ENCODE results near the gene COL6A3. TPM values are rescaled to one million over a fixed set of nuclear protein-coding genes. Genes with fewer than 3 reads are reported as not detected.

COL6A3 gene
- total RNA-seq, 1 experiment from 2014 or later, result 0.86 TPM

- Histone ChIP-seq H3K27me3 (replicated peaks; ENCODE audit: insufficient read depth, low read depth, low read length, poor library complexity) (peaks cover 34% of the 10 kb centered on the region), H3K4me3 (ENCODE audit: low read depth, low read length, poor library complexity, severe bottlenecking) (no peak overlapping the region), H3K9me3 (ENCODE audit: low read depth, low read length, poor library complexity, severe bottlenecking) (no peaks in the 10 kb centered on the region), H3K36me3 (ENCODE audit: insufficient read depth, low read length, poor library complexity, severe bottlenecking) (no peaks in the 10 kb centered on the region), H3K27ac (ENCODE audit: low read depth, low read length, poor library complexity, severe bottlenecking) (no peak overlapping the region), H3K4me1 (ENCODE audit: insufficient read depth, low read length, poor library complexity, severe bottlenecking) (no peaks in the 10 kb centered on the region)
- no peak for DNase-seq (ENCODE audit: low spot score)
- POLR2A ChIA-PET (ENCODE audit: low non-redundant PET), result no interaction called here
- CTCF ChIA-PET, result no interaction called here
- intact Hi-C loops (cut with micrococcal nuclease; ENCODE audit: unreplicated experiment), result loop anchor here (5.0 kb wide), 1 partner anchor 241 kb away; no protein-coding TSS in a partner anchor
- BruUV-seq (replicated peaks), result no TSS peak
- TF ChIP-seq EZH2 (IDR thresholded peaks at IDR 0.05; ENCODE audit: borderline replicate concordance, low read depth, low read length, poor library complexity, severe bottlenecking) (no peak), CTCF (conservative IDR thresholded peaks at IDR 0.05; ENCODE audit: low read depth, low read length) (no peak)
These were observed 782 bp downstream of the COL6A3 start for GRCh38 chr2:237412988-237413776.

- no peak for TF ChIP-seq EZH2 (IDR thresholded peaks at IDR 0.05; ENCODE audit: borderline replicate concordance, low read depth, low read length, poor library complexity, severe bottlenecking)
- TF ChIP-seq CTCF (conservative IDR thresholded peaks at IDR 0.05; ENCODE audit: low read depth, low read length), result no peak
- POLR2A ChIA-PET (ENCODE audit: low non-redundant PET), result no interaction called here
These were observed 1.3 kb downstream of the COL6A3 start for GRCh38 chr2:237412646-237412987.

GRCh38 chr2:237411683-237412423 is 2.1 kb downstream of the COL6A3 start:
- peaks cover 31% of the 10 kb centered on the region for H3K27me3 ChIP-seq (replicated peaks; ENCODE audit: insufficient read depth, low read depth, low read length, poor library complexity)
- ChIA-PET POLR2A (ENCODE audit: low non-redundant PET) (no interaction called here), CTCF (no interaction called here)
- H3K4me1 ChIP-seq (ENCODE audit: insufficient read depth, low read length, poor library complexity, severe bottlenecking), result no peaks in the 10 kb centered on the region
- H3K36me3 ChIP-seq (ENCODE audit: insufficient read depth, low read length, poor library complexity, severe bottlenecking), result no peaks in the 10 kb centered on the region
- H3K4me3 ChIP-seq (ENCODE audit: low read depth, low read length, poor library complexity, severe bottlenecking), result no peak overlapping the region
- H3K9me3 ChIP-seq (ENCODE audit: low read depth, low read length, poor library complexity, severe bottlenecking), result no peaks in the 10 kb centered on the region
- intact Hi-C loops (cut with micrococcal nuclease; ENCODE audit: unreplicated experiment), result loop anchor here (2.0 to 5.0 kb wide), 2 partner anchors 240 to 257 kb away; no protein-coding TSS in a partner anchor
- H3K27ac ChIP-seq (ENCODE audit: low read depth, low read length, poor library complexity, severe bottlenecking), result no peak overlapping the region
- BruUV-seq (replicated peaks), result no TSS peak
- no peak for DNase-seq (ENCODE audit: low spot score)
- TF ChIP-seq CTCF (conservative IDR thresholded peaks at IDR 0.05; ENCODE audit: low read depth, low read length), result no peak
- TF ChIP-seq EZH2 (IDR thresholded peaks at IDR 0.05; ENCODE audit: borderline replicate concordance, low read depth, low read length, poor library complexity, severe bottlenecking), result no peak

More at GRCh38 chr2:237412646-237412987, 1.3 kb downstream of the COL6A3 start:
- DNase-seq (ENCODE audit: low spot score), result no peak
- Histone ChIP-seq H3K36me3 (ENCODE audit: insufficient read depth, low read length, poor library complexity, severe bottlenecking) (no peaks in the 10 kb centered on the region), H3K27me3 (replicated peaks; ENCODE audit: insufficient read depth, low read depth, low read length, poor library complexity) (peaks cover 35% of the 10 kb centered on the region), H3K4me1 (ENCODE audit: insufficient read depth, low read length, poor library complexity, severe bottlenecking) (no peaks in the 10 kb centered on the region), H3K4me3 (ENCODE audit: low read depth, low read length, poor library complexity, severe bottlenecking) (no peak overlapping the region), H3K9me3 (ENCODE audit: low read depth, low read length, poor library complexity, severe bottlenecking) (no peaks in the 10 kb centered on the region), H3K27ac (ENCODE audit: low read depth, low read length, poor library complexity, severe bottlenecking) (no peak overlapping the region)
- intact Hi-C loops (cut with micrococcal nuclease; ENCODE audit: unreplicated experiment), result loop anchor here (5.0 kb wide), 1 partner anchor 240 kb away; no protein-coding TSS in a partner anchor
- no TSS peak for BruUV-seq (replicated peaks)
- CTCF ChIA-PET, result no interaction called here

All from A673 (cell line).